Trophoblast cell (in vitro differentiated cells and primary cell): ENCODE data around the gene ZC3H13.

Experiments
- DNase-seq, 2 donors: peaks; one replicate each; pipeline ENCODE4 v3.0.0-alpha.2; 2016
- H2AFZ ChIP-seq: 2 replicates; pipeline ENCODE4 v1.6.1; 2013; ENCODE audit warnings: low read length, moderate library complexity, mild to moderate bottlenecking; ENCODE audit not compliant: insufficient read depth, poor library complexity
- H2AK5ac ChIP-seq: 2 replicates; pipeline ENCODE4 v1.6.1; 2013; ENCODE audit warnings: mild to moderate bottlenecking, low read length
- H2BK120ac ChIP-seq: 2 replicates; pipeline ENCODE4 v1.6.1; 2013; ENCODE audit warnings: low read length, mild to moderate bottlenecking, moderate library complexity; ENCODE audit not compliant: insufficient read depth, poor library complexity
- H2BK12ac ChIP-seq: 2 replicates; pipeline ENCODE4 v1.6.1; 2013; ENCODE audit warnings: mild to moderate bottlenecking, low read length, moderate library complexity
- H2BK5ac ChIP-seq: 2 replicates; pipeline ENCODE4 v1.6.1; 2013; ENCODE audit warnings: low read length, low read depth, moderate library complexity, mild to moderate bottlenecking; ENCODE audit not compliant: poor library complexity
- H3K14ac ChIP-seq: 2 replicates; pipeline ENCODE4 v1.6.1; 2013; ENCODE audit warnings: mild to moderate bottlenecking, low read length
- H3K18ac ChIP-seq: 2 replicates; pipeline ENCODE4 v1.6.1; 2013; ENCODE audit warnings: mild to moderate bottlenecking, low read length
- H3K23ac ChIP-seq: 2 replicates; pipeline ENCODE4 v1.6.1; 2013; ENCODE audit warnings: low read length
- H3K27ac ChIP-seq: 2 replicates; pipeline ENCODE4 v1.5.1; 2013; ENCODE audit warnings: low read depth, mild to moderate bottlenecking, inconsistent platforms, low read length, moderate library complexity
- H3K27me3 ChIP-seq: 2 replicates; pipeline ENCODE4 v1.6.1; 2013; ENCODE audit warnings: inconsistent platforms, mild to moderate bottlenecking, low read length, moderate library complexity; ENCODE audit not compliant: insufficient read depth
- H3K36me3 ChIP-seq, 2 experiments: 1 replicate in 1 of 2; 2 replicates in 1 of 2; pipeline ENCODE4 v1.6.1; 2013; ENCODE audit warnings: low read length in 2 of 2, mild to moderate bottlenecking in 2 of 2, moderate library complexity in 1 of 2; ENCODE audit not compliant: insufficient read depth in 2 of 2, control insufficient read depth in 1 of 2
- H3K4ac ChIP-seq: 2 replicates; pipeline ENCODE4 v1.6.1; 2013; ENCODE audit warnings: low read depth, mild to moderate bottlenecking, low read length, moderate library complexity
- H3K4me1 ChIP-seq, 2 experiments: 1 replicate in 1 of 2; 2 replicates in 1 of 2; pipeline ENCODE4 v1.6.1; 2013; ENCODE audit warnings: low read length in 2 of 2, mild to moderate bottlenecking in 2 of 2, moderate library complexity in 1 of 2; ENCODE audit not compliant: insufficient read depth in 2 of 2, control insufficient read depth in 1 of 2
- H3K4me2 ChIP-seq: 2 replicates; pipeline ENCODE4 v1.6.1; 2013; ENCODE audit warnings: inconsistent platforms, mild to moderate bottlenecking, low read length, moderate library complexity
- H3K4me3 ChIP-seq: 2 replicates; pipeline ENCODE4 v1.5.1; 2013; ENCODE audit warnings: mild to moderate bottlenecking, low read depth, low read length, inconsistent platforms
- H3K79me1 ChIP-seq: one replicate; pipeline ENCODE4 v1.6.1; 2013; ENCODE audit warnings: low read length
- H3K79me2 ChIP-seq: 2 replicates; pipeline ENCODE4 v1.6.1; 2013; ENCODE audit warnings: low read length, mild to moderate bottlenecking; ENCODE audit not compliant: control insufficient read depth, insufficient read depth, poor library complexity
- H3K9ac ChIP-seq: 2 replicates; pipeline ENCODE4 v1.6.1; 2013; ENCODE audit warnings: mild to moderate bottlenecking, low read length
- H3K9me3 ChIP-seq: 2 replicates; pipeline ENCODE4 v1.6.1; 2013; ENCODE audit warnings: low read depth, mild to moderate bottlenecking, control low read depth, inconsistent platforms, low read length; ENCODE audit not compliant: insufficient read depth
- H4K12ac ChIP-seq: 2 replicates; pipeline ENCODE4 v1.6.1; 2013; ENCODE audit warnings: low read depth, mild to moderate bottlenecking, low read length, moderate library complexity
- H4K8ac ChIP-seq: 2 replicates; pipeline ENCODE4 v1.6.1; 2013; ENCODE audit warnings: low read depth, mild to moderate bottlenecking, low read length, moderate library complexity
- H4K91ac ChIP-seq: one replicate; pipeline ENCODE4 v1.6.1; 2013; ENCODE audit warnings: low read depth, mild to moderate bottlenecking, low read length, moderate library complexity
- WGBS: extraction: QIAGEN DNeasy Blood & Tissue Kit; methylation state at CpG from one replicate; pipeline ENCODE4 v1.1.7; 2013; ENCODE audit warnings: missing lambda C conversion rate; ENCODE audit not compliant: insufficient read length, insufficient coverage; ENCODE audit errors: extremely low coverage; 5-methylcytosine and 5-hydroxymethylcytosine counted together

Gene ZC3H13

GRCh38 chr13:45950386-45951000, 102.1 kb downstream of the ZC3H13 start:
- Histone ChIP-seq H3K27ac (no peak overlapping the region), H3K4me2 (no peak overlapping the region), H2BK120ac (no peak overlapping the region), H2AK5ac (no peak overlapping the region), H3K4me1 (no peaks in the 10 kb centered on the region), H2BK5ac (no peak overlapping the region), H3K79me1 (no peaks in the 10 kb centered on the region), H2AFZ (no peak overlapping the region), H3K9ac (no peak overlapping the region), H2BK12ac (no peak overlapping the region), H3K4ac (no peak overlapping the region), H3K14ac (no peak overlapping the region), H3K27me3 (no peaks in the 10 kb centered on the region), H4K91ac (no peak overlapping the region), H4K8ac (no peak overlapping the region), H3K18ac (no peak overlapping the region), H3K23ac (no peak overlapping the region), H3K36me3 (peaks cover 0 to 2% of the 10 kb centered on the region in 2 experiments), H3K4me3 (no peak overlapping the region), H3K9me3 (no peaks in the 10 kb centered on the region), H3K79me2 (no peaks in the 10 kb centered on the region), H4K12ac (no peak overlapping the region)
- no CpG with 5 or more reads among the region's 4 CpGs for WGBS
- DNase-seq: peak in 1 of 2 donors; percentile 37

- Histone ChIP-seq H2BK120ac (no peak overlapping the region), H3K14ac (no peak overlapping the region), H3K9ac (no peak overlapping the region), H3K4me3 (no peak overlapping the region), H3K4me1 (no peaks in the 10 kb centered on the region), H4K91ac (no peak overlapping the region), H2BK12ac (no peak overlapping the region), H3K4ac (no peak overlapping the region), H3K18ac (no peak overlapping the region), H3K4me2 (no peak overlapping the region), H3K27me3 (no peaks in the 10 kb centered on the region), H3K27ac (no peak overlapping the region), H4K12ac (no peak overlapping the region), H3K79me1 (no peaks in the 10 kb centered on the region), H3K36me3 (peaks cover 0 to 2% of the 10 kb centered on the region in 2 experiments), H3K23ac (no peak overlapping the region), H4K8ac (no peak overlapping the region), H2BK5ac (no peak overlapping the region), H2AFZ (no peak overlapping the region), H3K9me3 (no peaks in the 10 kb centered on the region), H2AK5ac (no peak overlapping the region), H3K79me2 (no peaks in the 10 kb centered on the region)
- WGBS: no CpG with 5 or more reads among the region's 1 CpG
- no peak for DNase-seq
Measured at GRCh38 chr13:45949161-45949560, 103.4 kb downstream of the ZC3H13 start.

GRCh38 chr13:45943965-45944364, 108.6 kb downstream of the ZC3H13 start:
- Histone ChIP-seq H3K14ac (no peak overlapping the region), H4K12ac (no peak overlapping the region), H3K9me3 (no peaks in the 10 kb centered on the region), H2BK12ac (no peak overlapping the region), H3K79me2 (no peaks in the 10 kb centered on the region), H3K27me3 (no peaks in the 10 kb centered on the region), H3K27ac (no peak overlapping the region), H3K4ac (no peak overlapping the region), H4K91ac (no peak overlapping the region), H3K79me1 (no peaks in the 10 kb centered on the region), H2BK120ac (no peak overlapping the region), H3K4me3 (no peak overlapping the region), H3K4me2 (no peak overlapping the region), H3K9ac (no peak overlapping the region), H3K4me1 (no peaks in the 10 kb centered on the region), H2AFZ (no peak overlapping the region), H4K8ac (no peak overlapping the region), H2BK5ac (no peak overlapping the region), H3K36me3 (no peaks in the 10 kb centered on the region), H3K23ac (no peak overlapping the region), H2AK5ac (no peak overlapping the region), H3K18ac (no peak overlapping the region)
- peak in 1 of 2 donors; percentile 76 for DNase-seq
- WGBS: no CpG with 5 or more reads among the region's 2 CpGs

- no CpG with 5 or more reads among the region's 2 CpGs for WGBS
- no peak for DNase-seq
- no peaks in the 10 kb centered on the region for H3K4me1 ChIP-seq
- H4K8ac ChIP-seq: no peak overlapping the region
- H2BK5ac ChIP-seq: no peak overlapping the region
- H3K4me2 ChIP-seq: no peak overlapping the region
- no peak overlapping the region for H3K4ac ChIP-seq
- no peak overlapping the region for H2AFZ ChIP-seq
- H3K14ac ChIP-seq: no peak overlapping the region
- no peaks in the 10 kb centered on the region for H3K79me2 ChIP-seq
- H3K27me3 ChIP-seq: no peaks in the 10 kb centered on the region
- H3K79me1 ChIP-seq: no peaks in the 10 kb centered on the region
- H3K4me3 ChIP-seq: no peak overlapping the region
- no peaks in the 10 kb centered on the region for H3K36me3 ChIP-seq
- no peak overlapping the region for H3K23ac ChIP-seq
- no peak overlapping the region for H4K12ac ChIP-seq
- H3K9ac ChIP-seq: no peak overlapping the region
- no peaks in the 10 kb centered on the region for H3K9me3 ChIP-seq
- no peak overlapping the region for H3K18ac ChIP-seq
- no peak overlapping the region for H2BK120ac ChIP-seq
- no peak overlapping the region for H3K27ac ChIP-seq
- no peak overlapping the region for H2BK12ac ChIP-seq
- no peak overlapping the region for H2AK5ac ChIP-seq
- H4K91ac ChIP-seq: no peak overlapping the region
Measured at GRCh38 chr13:45943120-45943519, 109.4 kb downstream of the ZC3H13 start.
